ENCODE measurements around the gene FOLR3.
"Not testable (repeated sequence)": the region's sequence is repeated elsewhere in the genome, so short reads cannot be mapped to it uniquely, and the experiment has no call there.

The FOLR3 gene

DNA sequence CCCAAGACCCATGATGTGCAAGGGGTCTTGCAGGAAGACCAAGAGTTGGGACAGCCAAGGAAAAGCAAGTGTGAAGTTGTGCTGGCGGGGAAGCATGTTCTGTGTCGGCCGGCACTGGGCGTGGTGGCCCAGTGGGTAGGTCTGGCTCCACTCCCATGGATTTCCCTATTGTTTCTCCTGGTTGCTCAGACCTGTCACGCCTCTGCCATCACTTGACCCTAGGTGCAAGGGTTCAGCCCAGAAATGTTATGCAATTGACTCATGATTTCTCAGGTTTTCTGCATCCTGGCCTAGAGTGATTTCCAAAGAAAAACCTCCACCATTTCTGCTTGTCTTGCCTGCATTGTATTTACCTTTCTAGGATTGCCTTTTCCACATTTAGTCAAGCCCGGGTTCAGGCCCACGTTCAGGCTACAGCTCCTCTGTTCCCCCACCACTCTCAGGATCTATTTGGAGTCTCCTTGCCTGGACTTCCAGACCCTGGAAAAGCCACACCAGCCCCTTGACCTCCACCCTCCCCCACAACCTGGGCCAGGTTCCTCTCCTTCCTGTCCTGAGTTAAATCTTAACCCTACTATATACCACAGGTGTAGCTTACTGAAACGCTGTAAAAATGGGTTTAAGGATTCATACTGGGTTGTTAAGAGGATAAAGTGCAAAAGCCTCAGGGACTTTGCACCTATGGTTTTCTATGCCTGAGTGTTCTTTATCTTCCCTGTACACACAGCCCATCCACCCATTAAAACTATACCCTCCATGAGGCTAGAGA, 39.0 kb downstream of the FOLR3 start:
- TF ChIP-seq, protein P1, sequence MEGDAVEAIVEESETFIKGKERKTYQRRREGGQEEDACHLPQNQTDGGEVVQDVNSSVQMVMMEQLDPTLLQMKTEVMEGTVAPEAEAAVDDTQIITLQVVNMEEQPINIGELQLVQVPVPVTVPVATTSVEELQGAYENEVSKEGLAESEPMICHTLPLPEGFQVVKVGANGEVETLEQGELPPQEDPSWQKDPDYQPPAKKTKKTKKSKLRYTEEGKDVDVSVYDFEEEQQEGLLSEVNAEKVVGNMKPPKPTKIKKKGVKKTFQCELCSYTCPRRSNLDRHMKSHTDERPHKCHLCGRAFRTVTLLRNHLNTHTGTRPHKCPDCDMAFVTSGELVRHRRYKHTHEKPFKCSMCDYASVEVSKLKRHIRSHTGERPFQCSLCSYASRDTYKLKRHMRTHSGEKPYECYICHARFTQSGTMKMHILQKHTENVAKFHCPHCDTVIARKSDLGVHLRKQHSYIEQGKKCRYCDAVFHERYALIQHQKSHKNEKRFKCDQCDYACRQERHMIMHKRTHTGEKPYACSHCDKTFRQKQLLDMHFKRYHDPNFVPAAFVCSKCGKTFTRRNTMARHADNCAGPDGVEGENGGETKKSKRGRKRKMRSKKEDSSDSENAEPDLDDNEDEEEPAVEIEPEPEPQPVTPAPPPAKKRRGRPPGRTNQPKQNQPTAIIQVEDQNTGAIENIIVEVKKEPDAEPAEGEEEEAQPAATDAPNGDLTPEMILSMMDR (conservative IDR thresholded peaks at IDR 0.05), result no peak
- H3K27ac ChIP-seq, result no peak overlapping the region

GRCh38 chr11:72177656-72178055, 42.1 kb downstream of the FOLR3 start:
- H3K27ac ChIP-seq, result no peak overlapping the region
- TF ChIP-seq, protein P1 (conservative IDR thresholded peaks at IDR 0.05), result no peak

- H3K27ac ChIP-seq, result no peak overlapping the region
- TF ChIP-seq, protein P1 (conservative IDR thresholded peaks at IDR 0.05), result no peak
Measured at GRCh38 chr11:72179049-72179803, 43.7 kb downstream of the FOLR3 start.

DNA sequence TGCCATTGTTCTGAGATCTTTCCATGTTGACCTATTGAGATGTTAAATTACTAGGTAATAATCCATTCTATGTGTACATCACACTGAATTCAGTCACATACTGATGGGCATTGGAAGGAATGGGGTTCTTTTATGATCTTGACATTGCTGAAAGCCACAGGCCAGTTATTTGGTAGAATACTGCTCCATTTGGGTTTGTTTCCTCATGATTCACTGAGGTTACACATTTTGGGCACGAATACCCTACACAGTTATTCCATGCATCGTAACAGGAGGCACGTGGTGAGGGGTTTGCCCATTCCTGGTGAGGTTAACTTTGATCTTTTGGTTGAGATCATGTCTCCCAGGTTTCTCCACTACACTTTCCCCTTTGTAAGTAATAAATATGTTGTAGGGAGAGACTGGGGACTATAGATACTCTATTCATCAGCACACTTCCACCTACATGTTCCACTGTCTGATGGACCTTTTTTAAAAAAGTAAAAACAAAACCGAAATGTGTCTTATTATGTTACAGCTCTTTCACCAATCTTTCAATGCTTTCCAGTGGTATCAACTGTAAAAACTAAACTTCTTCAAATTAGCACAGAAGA, 44.4 kb downstream of the FOLR3 start:
- TF ChIP-seq, protein P1 (conservative IDR thresholded peaks at IDR 0.05), result no peak
- H3K27ac ChIP-seq, result no peak overlapping the region

DNA sequence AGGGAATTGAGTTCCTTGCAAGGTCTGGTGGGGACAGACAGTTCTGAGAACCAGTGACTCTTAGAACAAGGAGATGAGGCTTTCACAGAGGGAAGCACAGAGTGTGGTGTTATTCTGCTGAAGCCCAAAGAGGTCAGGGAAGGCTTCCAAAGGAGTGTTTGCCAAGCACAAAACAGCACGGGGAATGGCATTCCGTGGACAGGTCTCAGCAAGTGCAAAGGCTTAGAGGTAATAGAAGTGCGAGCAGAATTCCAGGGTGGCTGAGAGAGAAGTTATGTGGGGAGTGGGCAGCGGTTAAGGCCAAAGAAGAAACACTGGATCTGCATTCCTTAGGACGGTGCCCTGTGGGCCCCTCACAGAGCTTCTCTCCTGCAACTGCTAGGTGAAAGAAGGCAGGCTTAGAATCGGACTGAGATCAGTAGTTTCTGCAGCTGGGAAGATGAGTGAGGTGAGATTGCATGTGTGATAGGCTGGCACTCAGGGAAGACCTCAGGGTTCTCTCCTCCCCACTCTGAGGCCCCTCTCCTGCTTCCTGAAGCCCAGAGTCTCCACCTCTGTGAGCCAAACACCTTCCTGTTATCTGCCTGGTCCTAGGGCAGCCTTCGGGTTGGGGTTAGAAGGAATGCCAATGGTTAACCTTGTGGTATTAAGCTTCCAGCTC, 45.5 kb downstream of the FOLR3 start:
- H3K27ac ChIP-seq, result not testable (repeated sequence)

GRCh38 chr11:72181553-72181958, 46.0 kb downstream of the FOLR3 start:
- H3K27ac ChIP-seq, result not testable (repeated sequence)

- H3K27ac ChIP-seq, result no peak overlapping the region
- TF ChIP-seq, protein P1 (conservative IDR thresholded peaks at IDR 0.05), result no peak
Measured at GRCh38 chr11:72188267-72188666, 52.7 kb downstream of the FOLR3 start.

All from VCaP (cell line).